ENCODE measurements around the gene SWSAP1.

DNA sequence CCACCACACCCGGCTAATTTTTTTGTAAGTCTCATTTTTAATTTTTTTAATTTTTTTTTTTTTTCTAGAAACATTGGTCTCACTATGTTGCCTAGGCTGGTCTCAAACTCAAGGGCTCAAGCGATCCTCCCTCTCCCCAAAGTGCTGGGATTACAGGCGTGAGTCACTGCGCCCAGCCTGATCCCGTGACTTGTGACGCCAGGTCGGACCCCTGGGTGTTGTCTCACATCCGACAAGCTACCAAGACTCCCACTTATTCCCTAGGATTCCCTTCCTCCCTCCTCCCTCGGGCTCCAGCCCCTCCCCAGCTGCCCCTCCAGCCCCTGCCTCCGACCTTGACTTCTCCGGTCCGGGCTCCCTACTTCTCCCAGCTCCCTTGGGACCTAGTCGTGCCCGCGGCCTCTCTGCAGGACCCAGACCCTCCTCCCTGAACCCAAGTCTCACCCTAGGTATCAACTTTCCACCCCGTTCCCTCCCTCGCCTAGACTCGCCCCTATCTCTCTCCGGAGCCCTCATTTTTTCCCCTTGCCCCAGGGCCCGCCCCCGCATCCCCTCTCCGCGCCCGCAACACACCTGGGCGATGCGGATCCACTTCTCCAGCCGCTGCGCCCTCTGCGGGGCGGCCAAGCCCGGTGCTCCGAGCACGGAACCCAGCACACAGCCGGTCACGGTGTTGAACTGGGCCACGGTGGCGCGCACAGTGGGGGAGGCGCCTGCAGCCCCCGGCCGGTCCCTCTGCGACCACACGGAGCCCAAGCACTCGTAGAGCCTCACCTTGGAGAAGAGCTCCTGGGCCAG, 31.6 kb downstream of the SWSAP1 start:
- TF ChIP-seq, protein P1, sequence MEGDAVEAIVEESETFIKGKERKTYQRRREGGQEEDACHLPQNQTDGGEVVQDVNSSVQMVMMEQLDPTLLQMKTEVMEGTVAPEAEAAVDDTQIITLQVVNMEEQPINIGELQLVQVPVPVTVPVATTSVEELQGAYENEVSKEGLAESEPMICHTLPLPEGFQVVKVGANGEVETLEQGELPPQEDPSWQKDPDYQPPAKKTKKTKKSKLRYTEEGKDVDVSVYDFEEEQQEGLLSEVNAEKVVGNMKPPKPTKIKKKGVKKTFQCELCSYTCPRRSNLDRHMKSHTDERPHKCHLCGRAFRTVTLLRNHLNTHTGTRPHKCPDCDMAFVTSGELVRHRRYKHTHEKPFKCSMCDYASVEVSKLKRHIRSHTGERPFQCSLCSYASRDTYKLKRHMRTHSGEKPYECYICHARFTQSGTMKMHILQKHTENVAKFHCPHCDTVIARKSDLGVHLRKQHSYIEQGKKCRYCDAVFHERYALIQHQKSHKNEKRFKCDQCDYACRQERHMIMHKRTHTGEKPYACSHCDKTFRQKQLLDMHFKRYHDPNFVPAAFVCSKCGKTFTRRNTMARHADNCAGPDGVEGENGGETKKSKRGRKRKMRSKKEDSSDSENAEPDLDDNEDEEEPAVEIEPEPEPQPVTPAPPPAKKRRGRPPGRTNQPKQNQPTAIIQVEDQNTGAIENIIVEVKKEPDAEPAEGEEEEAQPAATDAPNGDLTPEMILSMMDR (conservative IDR thresholded peaks at IDR 0.05; ENCODE audit: low read depth, low read length), result no peak
- peak; percentile 20; the same call in 1 of the 2 replicates for TF ChIP-seq SMC3 (IDR thresholded peaks at IDR 0.05; ENCODE audit: low read depth, low read length)
- TF ChIP-seq RAD21 (IDR thresholded peaks at IDR 0.05; ENCODE audit: low read length), result peak; percentile 21; the same call in 1 of the 2 replicates
- TF ChIP-seq MXI1 (IDR thresholded peaks at IDR 0.05; ENCODE audit: borderline replicate concordance, low read depth, low read length), result no peak
- no peak for TF ChIP-seq RFX5 (IDR thresholded peaks at IDR 0.05; ENCODE audit: low read depth, low read length)
- TF ChIP-seq MAFK (IDR thresholded peaks at IDR 0.05; ENCODE audit: low read depth, low read length), result no peak
- TF ChIP-seq CEBPB (IDR thresholded peaks at IDR 0.05; ENCODE audit: low read depth, low read length), result no peak
- TF ChIP-seq POLR2A (IDR thresholded peaks at IDR 0.05; ENCODE audit: low read depth, low read length), result no peak
- TF ChIP-seq MAZ (IDR thresholded peaks at IDR 0.05; ENCODE audit: borderline replicate concordance, low read depth, low read length), result no peak
- no peak for TF ChIP-seq FOS (IDR thresholded peaks at IDR 0.05; ENCODE audit: low read depth, low read length)
- no peak for TF ChIP-seq RCOR1 (IDR thresholded peaks at IDR 0.05; ENCODE audit: insufficient replicate concordance, low read length)
- no peak for TF ChIP-seq BHLHE40 (IDR thresholded peaks at IDR 0.05; ENCODE audit: low read depth, low read length)
- TF ChIP-seq NFE2L2 (IDR thresholded peaks at IDR 0.05; ENCODE audit: low read depth, low read length), result no peak

All from IMR-90 (cell line).